Peyer's patch (tissue), 4 donors: ENCODE measurements around the gene IQCK. TPM values are rescaled to one million over a fixed set of nuclear protein-coding genes. Genes with fewer than 3 reads are reported as not detected.

Experiments used
- DNase-seq, 3 donors: peaks; one replicate each; pipeline ENCODE4 v3.0.0-alpha.2; 2017 to 2019
- H3K27ac ChIP-seq, 4 donors: fragments of 200-600 bp; sonication (generic); one replicate each; pipeline ENCODE4 v1.5.1; 2016 to 2019
- H3K27me3 ChIP-seq, 2 donors: fragments of 200-600 bp; sonication (generic); one replicate each; pipeline ENCODE4 v1.5.1; 2019
- H3K36me3 ChIP-seq, 3 donors: fragments of 200-600 bp; sonication (generic); one replicate each; pipeline ENCODE4 v1.5.1; 2016 to 2019
- H3K4me1 ChIP-seq, 4 donors: fragments of 200-600 bp; sonication (generic); one replicate each; pipeline ENCODE4 v1.5.1; 2016 to 2019
- H3K4me3 ChIP-seq, 4 donors: fragments of 200-600 bp; sonication (generic); 1 replicate in 3 of 4; 2 replicates in 1 of 4; pipeline ENCODE4 v1.5.1; 2016 to 2019; ENCODE audit warnings: mild to moderate bottlenecking in 1 of 4
- H3K9me3 ChIP-seq, 4 donors: fragments of 200-600 bp; sonication (generic); one replicate each; pipeline ENCODE4 v1.5.1; 2016 to 2019; ENCODE audit warnings: mild to moderate bottlenecking in 1 of 4
- POLR2A ChIP-seq, 2 donors: fragments of 450-650 bp; IDR thresholded peaks; one replicate each; pipeline ENCODE4 v1.5.1; 2017; ENCODE audit warnings: antibody characterized with exemption in 2 of 2, mild to moderate bottlenecking in 2 of 2, moderate library complexity in 2 of 2
- total RNA-seq, 4 donors: library from RNA; depleted of rRNA; stranded (reverse); fragments of >200 nt; gene quantifications; one replicate each; pipeline ENCODE4 v1.1.0, GENCODE V29; 2016
- TF ChIP-seq, protein P1 (sequence below), 6 experiments: fragments of 450-650 bp in 4 of 6; fragments of 200-600 bp in 2 of 6; sonication (generic) in 1 of 6; IDR thresholded peaks; one replicate each; pipeline ENCODE4 v1.5.1; 2017 to 2019; ENCODE audit warnings: antibody characterized with exemption in 6 of 6, mild to moderate bottlenecking in 3 of 6, moderate library complexity in 1 of 6

Gene IQCK
- total RNA-seq, 4 donors from 2014 or later, result 8.2 to 42.9 (median 10.3) TPM

DNA sequence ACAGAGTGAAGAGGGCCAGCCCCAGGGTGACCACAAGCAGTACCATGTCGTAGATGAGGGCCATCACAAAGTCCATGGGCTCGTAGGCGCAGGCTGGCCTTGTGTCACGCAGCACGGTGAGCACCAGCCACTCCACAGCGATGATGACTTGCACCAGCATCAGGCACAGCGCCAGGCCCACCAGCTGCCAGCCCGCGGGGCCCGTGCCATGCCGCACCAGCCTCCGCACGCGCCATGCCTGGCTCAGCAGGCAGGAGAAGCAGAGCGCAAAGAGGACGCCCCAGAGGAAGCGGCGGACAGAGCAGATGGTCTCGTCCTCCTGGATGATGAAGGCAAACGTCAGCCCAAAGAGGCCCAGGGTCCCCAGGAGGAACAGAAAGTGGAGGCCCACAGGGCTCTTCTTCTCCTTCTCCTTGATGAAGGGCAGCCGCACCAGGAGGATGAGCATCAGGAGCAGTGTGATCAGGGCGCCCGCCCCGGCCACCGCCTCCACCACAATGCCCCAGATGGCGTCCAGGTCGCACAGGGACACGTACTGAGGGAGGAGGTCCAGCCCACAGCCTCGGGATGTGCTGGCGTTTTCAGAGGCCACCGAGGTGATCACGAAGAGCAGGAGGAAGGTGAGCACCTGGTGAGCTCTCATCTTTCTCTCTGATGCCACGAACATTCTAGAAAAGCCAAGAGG lies 154.2 kb downstream of the IQCK start:
- no peaks in the 10 kb centered on the region for H3K36me3 ChIP-seq
- H3K27ac ChIP-seq, result no peak overlapping the region
- no peak overlapping the region for H3K4me3 ChIP-seq
- DNase-seq, result no peak
- no peaks in the 10 kb centered on the region for H3K4me1 ChIP-seq
- TF ChIP-seq POLR2A (IDR thresholded peaks at IDR 0.05), result no peak
- TF ChIP-seq, protein P1, sequence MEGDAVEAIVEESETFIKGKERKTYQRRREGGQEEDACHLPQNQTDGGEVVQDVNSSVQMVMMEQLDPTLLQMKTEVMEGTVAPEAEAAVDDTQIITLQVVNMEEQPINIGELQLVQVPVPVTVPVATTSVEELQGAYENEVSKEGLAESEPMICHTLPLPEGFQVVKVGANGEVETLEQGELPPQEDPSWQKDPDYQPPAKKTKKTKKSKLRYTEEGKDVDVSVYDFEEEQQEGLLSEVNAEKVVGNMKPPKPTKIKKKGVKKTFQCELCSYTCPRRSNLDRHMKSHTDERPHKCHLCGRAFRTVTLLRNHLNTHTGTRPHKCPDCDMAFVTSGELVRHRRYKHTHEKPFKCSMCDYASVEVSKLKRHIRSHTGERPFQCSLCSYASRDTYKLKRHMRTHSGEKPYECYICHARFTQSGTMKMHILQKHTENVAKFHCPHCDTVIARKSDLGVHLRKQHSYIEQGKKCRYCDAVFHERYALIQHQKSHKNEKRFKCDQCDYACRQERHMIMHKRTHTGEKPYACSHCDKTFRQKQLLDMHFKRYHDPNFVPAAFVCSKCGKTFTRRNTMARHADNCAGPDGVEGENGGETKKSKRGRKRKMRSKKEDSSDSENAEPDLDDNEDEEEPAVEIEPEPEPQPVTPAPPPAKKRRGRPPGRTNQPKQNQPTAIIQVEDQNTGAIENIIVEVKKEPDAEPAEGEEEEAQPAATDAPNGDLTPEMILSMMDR (IDR thresholded peaks at IDR 0.05), result no peak
- no peaks in the 10 kb centered on the region for H3K9me3 ChIP-seq
- no peaks in the 10 kb centered on the region for H3K27me3 ChIP-seq

DNA sequence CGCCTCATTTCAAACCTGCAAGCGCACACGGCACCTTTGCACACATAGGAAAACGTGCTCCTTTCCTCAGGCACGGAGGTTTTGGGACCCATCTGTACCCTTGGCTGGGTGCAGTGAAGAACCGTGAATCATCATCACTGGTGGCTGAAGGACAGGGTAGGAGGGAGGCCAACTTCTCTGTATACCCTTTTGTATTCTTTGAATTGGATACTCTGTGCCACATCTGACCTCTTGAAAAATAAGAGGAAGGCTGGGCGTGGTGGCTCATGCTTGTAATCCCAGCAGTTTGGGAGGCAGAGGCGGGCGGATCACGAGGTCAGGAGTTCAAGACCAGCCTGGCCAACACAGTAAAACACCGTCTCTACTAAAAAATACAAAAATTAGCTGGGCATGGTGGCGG lies 154.9 kb downstream of the IQCK start:
- Histone ChIP-seq H3K27me3 (no peaks in the 10 kb centered on the region), H3K27ac (no peak overlapping the region), H3K9me3 (no peaks in the 10 kb centered on the region), H3K4me1 (no peaks in the 10 kb centered on the region), H3K36me3 (no peaks in the 10 kb centered on the region), H3K4me3 (no peak overlapping the region)
- DNase-seq, result no peak
- no peak for TF ChIP-seq POLR2A (IDR thresholded peaks at IDR 0.05)
- TF ChIP-seq, protein P1 (IDR thresholded peaks at IDR 0.05), result no peak

DNA sequence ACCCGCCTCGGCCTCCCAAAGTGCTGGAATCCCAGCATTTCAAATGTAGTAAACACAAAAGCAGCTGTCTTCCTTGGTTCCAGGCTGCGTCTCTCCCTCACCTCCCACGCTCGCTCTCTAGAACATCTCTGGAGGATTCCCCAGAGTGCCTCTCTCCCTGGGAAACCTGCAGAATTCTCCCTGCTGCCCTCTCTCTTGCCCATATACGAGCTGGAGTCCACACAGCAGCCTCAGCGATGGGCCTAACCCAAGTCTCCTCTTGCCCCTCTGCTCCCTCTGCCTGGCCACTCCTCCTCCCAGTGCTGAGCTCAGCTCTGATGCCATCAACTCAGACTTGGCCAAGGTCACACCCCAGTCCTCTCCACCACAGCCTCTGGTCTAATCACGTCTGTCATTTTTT lies 156.0 kb downstream of the IQCK start:
- Histone ChIP-seq H3K27ac (no peak overlapping the region), H3K4me1 (no peaks in the 10 kb centered on the region), H3K4me3 (no peak overlapping the region), H3K27me3 (no peaks in the 10 kb centered on the region), H3K9me3 (no peaks in the 10 kb centered on the region), H3K36me3 (no peaks in the 10 kb centered on the region)
- DNase-seq, result no peak
- TF ChIP-seq POLR2A (IDR thresholded peaks at IDR 0.05), result no peak
- TF ChIP-seq, protein P1 (IDR thresholded peaks at IDR 0.05), result no peak

DNA sequence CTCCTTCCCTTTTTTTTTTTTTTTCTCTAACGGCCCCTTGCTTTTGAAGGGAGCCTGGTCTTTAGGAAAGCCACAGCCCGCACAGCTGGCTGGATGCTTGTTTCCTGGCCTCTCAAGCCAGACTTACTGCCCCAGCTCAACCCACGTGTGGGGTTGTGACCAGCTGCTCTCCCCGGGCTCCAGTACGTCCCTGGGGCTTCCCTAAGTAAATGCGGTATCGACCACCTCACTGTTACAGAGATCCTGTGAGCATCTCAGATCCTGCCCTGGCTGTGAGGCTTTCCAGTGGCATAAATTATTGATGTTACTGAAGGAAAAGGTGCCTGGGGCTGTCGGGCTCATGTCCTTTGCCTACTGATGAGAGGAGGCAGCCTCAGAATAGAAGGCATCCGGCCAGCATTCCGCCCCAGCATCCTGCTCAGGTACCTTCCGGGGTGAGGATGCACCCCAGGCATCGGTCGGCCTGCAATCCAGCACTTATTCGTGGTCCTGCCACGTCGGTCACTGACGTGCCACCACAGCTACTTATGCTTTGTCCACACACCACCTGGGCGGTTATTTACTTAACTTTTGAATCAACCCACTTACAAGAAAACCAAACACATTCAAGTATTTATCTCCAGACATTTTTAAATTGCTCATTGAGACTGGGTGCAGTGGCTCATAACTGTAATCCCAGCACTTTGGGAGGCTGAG lies 156.9 kb downstream of the IQCK start:
- H3K4me1 ChIP-seq, result no peaks in the 10 kb centered on the region
- no peak for TF ChIP-seq POLR2A (IDR thresholded peaks at IDR 0.05)
- TF ChIP-seq, protein P1 (IDR thresholded peaks at IDR 0.05), result no peak
- no peaks in the 10 kb centered on the region for H3K36me3 ChIP-seq
- DNase-seq, result no peak
- no peaks in the 10 kb centered on the region for H3K27me3 ChIP-seq
- H3K27ac ChIP-seq, result no peak overlapping the region
- H3K4me3 ChIP-seq, result no peak overlapping the region
- no peaks in the 10 kb centered on the region for H3K9me3 ChIP-seq

DNA sequence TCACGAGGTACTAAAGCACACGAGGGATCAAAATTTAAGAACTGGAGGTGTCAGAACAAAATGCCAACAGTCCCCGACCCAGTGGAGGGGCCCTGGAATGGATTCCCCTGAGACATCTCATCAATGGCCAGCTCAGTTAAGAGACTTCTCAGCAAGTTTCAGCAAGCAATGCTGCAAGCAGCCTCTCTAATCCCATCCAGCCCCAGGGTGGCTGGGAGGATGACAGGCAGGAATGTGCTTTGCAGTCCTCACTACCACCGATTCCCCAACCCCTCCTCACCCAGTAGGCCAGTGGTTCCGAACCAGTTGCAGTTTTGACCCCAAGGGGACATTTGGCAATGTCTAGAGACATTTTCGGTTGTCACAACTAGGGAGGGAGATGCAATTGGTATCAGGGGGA lies 157.8 kb downstream of the IQCK start:
- H3K27ac ChIP-seq, result no peak overlapping the region
- TF ChIP-seq, protein P1 (IDR thresholded peaks at IDR 0.05), result no peak
- no peak for TF ChIP-seq POLR2A (IDR thresholded peaks at IDR 0.05)
- DNase-seq, result no peak
- no peaks in the 10 kb centered on the region for H3K36me3 ChIP-seq
- no peaks in the 10 kb centered on the region for H3K9me3 ChIP-seq
- no peak overlapping the region for H3K4me3 ChIP-seq
- no peaks in the 10 kb centered on the region for H3K4me1 ChIP-seq
- H3K27me3 ChIP-seq, result no peaks in the 10 kb centered on the region
